Coronary artery (tissue), 2 donors: ENCODE measurements around the gene HMCN1.

Source experiments
- DNase-seq: peaks from one replicate; pipeline ENCODE4 v3.0.0-alpha.2; 2017; ENCODE audit warnings: low spot score
- H3K27ac ChIP-seq, 2 donors: fragments of 200-600 bp; sonication (generic); one replicate each; pipeline ENCODE4 v1.5.1; 2016 to 2019
- H3K4me3 ChIP-seq: fragments of 200-600 bp; sonication (generic); 2 replicates; pipeline ENCODE4 v1.5.1; 2016; ENCODE audit warnings: mild to moderate bottlenecking, moderate library complexity
- CTCF ChIP-seq: fragments of 200-600 bp; sonication (generic); IDR thresholded peaks from one replicate; pipeline ENCODE4 v1.5.1; 2019; ENCODE audit warnings: antibody characterized with exemption

The HMCN1 gene

GRCh38 chr1:186122837-186123236 lies 388.6 kb downstream of the HMCN1 start:
- Histone ChIP-seq H3K27ac (no peak overlapping the region), H3K4me3 (no peak overlapping the region)
- TF ChIP-seq CTCF, result no peak
- DNase-seq, result no peak

- DNase-seq, result no peak
- H3K4me3 ChIP-seq, result no peak overlapping the region
- no peak for TF ChIP-seq CTCF
- H3K27ac ChIP-seq, result no peak overlapping the region
These were observed 390.8 kb downstream of the HMCN1 start for GRCh38 chr1:186125035-186125434.

- Histone ChIP-seq H3K27ac (no peak overlapping the region), H3K4me3 (no peak overlapping the region)
- no peak for TF ChIP-seq CTCF
- no peak for DNase-seq
These were observed 391.3 kb downstream of the HMCN1 start for GRCh38 chr1:186125511-186125910.

GRCh38 chr1:186129758-186130157 lies 395.6 kb downstream of the HMCN1 start:
- no peak overlapping the region for H3K27ac ChIP-seq
- TF ChIP-seq CTCF, result no peak
- no peak overlapping the region for H3K4me3 ChIP-seq
- DNase-seq, result no peak

GRCh38 chr1:186139115-186139514 lies 404.9 kb downstream of the HMCN1 start:
- no peak for TF ChIP-seq CTCF
- Histone ChIP-seq H3K4me3 (no peak overlapping the region), H3K27ac (no peak overlapping the region)
- no peak for DNase-seq

- Histone ChIP-seq H3K4me3 (peak overlapping the region; percentile 1), H3K27ac (no peak overlapping the region)
- no peak for TF ChIP-seq CTCF
- no peak for DNase-seq
These were observed 405.5 kb downstream of the HMCN1 start for GRCh38 chr1:186139701-186140100.

- DNase-seq, result no peak
- TF ChIP-seq CTCF, result no peak
- no peak overlapping the region for H3K27ac ChIP-seq
These were observed 408.0 kb downstream of the HMCN1 start for GRCh38 chr1:186142159-186142558.

More at GRCh38 chr1:186142159-186142558, 408.0 kb downstream of the HMCN1 start:
- no peak overlapping the region for H3K4me3 ChIP-seq
